GM13977 (cell line): ENCODE data around the gene TSPAN7.

Experiments used
- DNase-seq: peaks from one replicate; pipeline ENCODE4 v3.0.0; 2012; ENCODE audit warnings: low spot score
- in situ Hi-C: fragments of 300-500 bp; cut with MboI; formaldehyde crosslinking; loops from one replicate; pipeline ENCODE4 v1.12.0; 2022; ENCODE audit warnings: low sequenced_read_pairs, low pct_unique_long_range_greater_than_20kb, mixed read lengths, inconsistent platforms; ENCODE audit not compliant: unreplicated experiment
- TF ChIP-seq, protein P1 (sequence below): IDR thresholded peaks from 2 replicates; pipeline ENCODE4 v1.5.1; 2012; ENCODE audit warnings: mild to moderate bottlenecking, control low read depth; ENCODE audit not compliant: insufficient read depth; ENCODE audit errors: extremely low read depth, missing control alignments

The TSPAN7 gene, protein sequence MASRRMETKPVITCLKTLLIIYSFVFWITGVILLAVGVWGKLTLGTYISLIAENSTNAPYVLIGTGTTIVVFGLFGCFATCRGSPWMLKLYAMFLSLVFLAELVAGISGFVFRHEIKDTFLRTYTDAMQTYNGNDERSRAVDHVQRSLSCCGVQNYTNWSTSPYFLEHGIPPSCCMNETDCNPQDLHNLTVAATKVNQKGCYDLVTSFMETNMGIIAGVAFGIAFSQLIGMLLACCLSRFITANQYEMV

DNA sequence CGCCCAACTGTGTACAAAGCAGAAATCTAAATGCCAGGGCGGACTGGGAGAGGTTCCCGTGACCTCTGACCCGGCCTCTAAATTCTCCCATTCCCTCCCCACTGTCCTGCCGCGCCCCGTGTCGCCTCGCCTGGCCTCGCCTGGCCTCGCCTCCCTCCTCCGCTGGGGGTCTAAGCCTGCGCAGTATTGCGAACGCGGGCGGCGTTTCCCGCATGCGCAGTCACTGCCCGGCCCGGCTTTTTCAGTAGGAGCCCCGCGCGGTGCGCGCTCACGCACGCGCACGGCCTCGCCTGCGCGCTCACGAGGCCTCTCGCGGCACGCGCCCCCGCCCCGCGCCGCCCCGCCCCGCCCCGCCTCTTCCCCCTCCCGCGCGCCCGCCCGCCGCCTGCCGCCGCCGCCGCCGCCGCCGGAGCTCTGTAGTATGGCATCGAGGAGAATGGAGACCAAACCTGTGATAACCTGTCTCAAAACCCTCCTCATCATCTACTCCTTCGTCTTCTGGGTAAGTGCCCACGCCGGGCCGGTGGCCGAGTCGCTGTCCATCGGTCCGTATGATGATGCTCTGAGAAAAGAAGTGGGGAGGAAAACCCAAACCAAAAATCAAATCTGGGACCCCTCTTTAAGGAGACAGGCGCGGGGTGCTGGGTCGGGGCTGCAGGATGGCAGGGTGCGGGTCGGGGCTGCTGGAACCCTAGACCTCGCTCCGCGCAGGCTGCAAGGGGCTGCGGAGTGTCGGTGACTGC lies at the start of gene TSPAN7:
Gene TSPAN7 (plus strand): TSS at position 417 of the 743 bp plus-strand sequence. CDS start 5 bp downstream, at position 422.
- in situ Hi-C loops, result no loop called here
- DNase-seq, result peak; percentile 70
- TF ChIP-seq, protein P1, sequence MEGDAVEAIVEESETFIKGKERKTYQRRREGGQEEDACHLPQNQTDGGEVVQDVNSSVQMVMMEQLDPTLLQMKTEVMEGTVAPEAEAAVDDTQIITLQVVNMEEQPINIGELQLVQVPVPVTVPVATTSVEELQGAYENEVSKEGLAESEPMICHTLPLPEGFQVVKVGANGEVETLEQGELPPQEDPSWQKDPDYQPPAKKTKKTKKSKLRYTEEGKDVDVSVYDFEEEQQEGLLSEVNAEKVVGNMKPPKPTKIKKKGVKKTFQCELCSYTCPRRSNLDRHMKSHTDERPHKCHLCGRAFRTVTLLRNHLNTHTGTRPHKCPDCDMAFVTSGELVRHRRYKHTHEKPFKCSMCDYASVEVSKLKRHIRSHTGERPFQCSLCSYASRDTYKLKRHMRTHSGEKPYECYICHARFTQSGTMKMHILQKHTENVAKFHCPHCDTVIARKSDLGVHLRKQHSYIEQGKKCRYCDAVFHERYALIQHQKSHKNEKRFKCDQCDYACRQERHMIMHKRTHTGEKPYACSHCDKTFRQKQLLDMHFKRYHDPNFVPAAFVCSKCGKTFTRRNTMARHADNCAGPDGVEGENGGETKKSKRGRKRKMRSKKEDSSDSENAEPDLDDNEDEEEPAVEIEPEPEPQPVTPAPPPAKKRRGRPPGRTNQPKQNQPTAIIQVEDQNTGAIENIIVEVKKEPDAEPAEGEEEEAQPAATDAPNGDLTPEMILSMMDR, result no peak

GRCh38 chrX:38513112-38513742 lies 48.1 kb upstream of the TSPAN7 start:
- in situ Hi-C loops, result no loop called here
- DNase-seq, result no peak
- TF ChIP-seq, protein P1, result no peak

- no peak for DNase-seq
- TF ChIP-seq, protein P1, result no peak
- in situ Hi-C loops, result no loop called here
Observed at GRCh38 chrX:38514016-38514854, 47.1 kb upstream of the TSPAN7 start.

DNA sequence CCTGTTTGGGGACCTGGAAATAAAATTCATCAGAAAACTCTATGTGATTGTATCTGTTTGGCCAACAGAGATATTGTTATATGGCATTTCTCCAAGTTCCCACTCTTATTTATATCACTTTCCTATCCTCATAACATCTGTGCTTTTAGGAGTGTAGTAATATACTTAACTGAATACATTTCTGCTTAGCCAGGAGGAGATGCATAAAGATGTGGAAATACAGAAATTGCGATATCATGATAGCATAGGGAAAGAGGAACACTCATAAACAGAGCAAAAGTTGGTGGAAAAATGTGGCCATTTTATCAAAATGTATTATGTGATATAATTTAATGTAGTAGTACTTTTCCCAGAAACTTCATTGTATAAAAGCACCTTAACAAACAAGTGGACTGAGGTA lies 46.1 kb upstream of the TSPAN7 start:
- no peak for DNase-seq
- TF ChIP-seq, protein P1, result no peak
- in situ Hi-C loops, result no loop called here

GRCh38 chrX:38516196-38516774 lies 45.1 kb upstream of the TSPAN7 start:
- in situ Hi-C loops, result no loop called here
- TF ChIP-seq, protein P1, result no peak
- no peak for DNase-seq

GRCh38 chrX:38519651-38520050 lies 41.7 kb upstream of the TSPAN7 start:
- no peak for DNase-seq
- TF ChIP-seq, protein P1, result no peak
- in situ Hi-C loops, result no loop called here
